Measurements from ENCODE around the gene LIN37. TPM values are rescaled to one million over a fixed set of nuclear protein-coding genes. Genes with fewer than 3 reads are reported as not detected.

The LIN37 gene
- total and polyA plus RNA-seq, 2 of the 13 experiments (the other 11 are each of a cell fraction or from before 2014, with no cell fraction given): 6.3 to 8.7 TPM

DNA sequence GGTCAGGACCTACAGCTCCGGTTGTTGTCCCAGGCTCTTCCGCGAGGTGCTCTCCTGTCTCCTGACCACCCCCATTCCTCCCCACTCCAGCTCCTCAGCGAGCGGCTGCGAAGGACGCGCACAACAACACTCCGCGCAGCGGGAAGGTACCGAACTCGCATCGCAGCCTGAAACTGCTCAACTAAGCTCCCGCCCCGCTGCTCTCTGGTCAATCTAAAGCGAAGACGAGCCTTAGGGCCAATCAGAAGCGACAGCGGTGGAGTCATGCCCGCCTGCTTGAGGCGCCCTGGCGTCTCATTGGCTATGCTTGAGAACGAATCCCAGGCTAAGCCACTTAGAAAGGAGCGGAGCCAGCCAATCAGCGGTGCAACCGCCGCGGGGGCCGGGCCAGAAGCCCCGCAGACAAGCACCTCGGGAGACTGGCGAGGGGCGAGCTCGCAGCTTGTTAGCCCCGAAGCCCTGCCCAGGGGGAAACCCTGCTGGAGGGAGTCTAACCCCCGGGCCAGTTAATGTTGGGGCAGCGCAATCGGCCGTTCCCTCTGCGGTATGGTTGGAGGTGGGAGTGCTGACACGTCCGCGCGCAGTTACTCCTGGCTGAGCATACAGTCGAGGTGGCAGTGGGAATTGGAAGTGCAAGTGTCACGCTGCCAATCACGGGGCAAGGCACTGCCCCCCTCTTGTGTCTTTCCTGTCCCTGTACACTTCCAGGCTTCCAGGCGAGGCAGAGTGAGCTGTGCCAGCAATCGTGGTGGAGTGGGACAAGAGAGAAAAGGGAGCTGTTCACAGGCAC, 46.0 kb upstream of the LIN37 start (continued):
- TF ChIP-seq, protein P1, sequence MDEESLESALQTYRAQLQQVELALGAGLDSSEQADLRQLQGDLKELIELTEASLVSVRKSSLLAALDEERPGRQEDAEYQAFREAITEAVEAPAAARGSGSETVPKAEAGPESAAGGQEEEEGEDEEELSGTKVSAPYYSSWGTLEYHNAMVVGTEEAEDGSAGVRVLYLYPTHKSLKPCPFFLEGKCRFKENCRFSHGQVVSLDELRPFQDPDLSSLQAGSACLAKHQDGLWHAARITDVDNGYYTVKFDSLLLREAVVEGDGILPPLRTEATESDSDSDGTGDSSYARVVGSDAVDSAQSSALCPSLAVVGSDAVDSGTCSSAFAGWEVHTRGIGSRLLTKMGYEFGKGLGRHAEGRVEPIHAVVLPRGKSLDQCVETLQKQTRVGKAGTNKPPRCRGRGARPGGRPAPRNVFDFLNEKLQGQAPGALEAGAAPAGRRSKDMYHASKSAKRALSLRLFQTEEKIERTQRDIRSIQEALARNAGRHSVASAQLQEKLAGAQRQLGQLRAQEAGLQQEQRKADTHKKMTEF (CRISPR knock-in tag; IDR thresholded peaks at IDR 0.05): peak; percentile 43
- TF ChIP-seq MYC (CRISPR knock-in tag; IDR thresholded peaks at IDR 0.05; ENCODE audit: borderline replicate concordance) (peak; percentile 23; the same call in 1 of the 2 replicates), RBAK (CRISPR knock-in tag; IDR thresholded peaks at IDR 0.05) (no peak), ZNF558 (CRISPR knock-in tag; IDR thresholded peaks at IDR 0.05; ENCODE audit: borderline replicate concordance) (0 out of 2 replicates have a peak, but pooled peaks have one; percentile 64), ZNF430 (CRISPR knock-in tag; IDR thresholded peaks at IDR 0.05) (peak; percentile 63; the same call in 1 of the 2 replicates), ZNF766 (CRISPR knock-in tag; IDR thresholded peaks at IDR 0.05; ENCODE audit: borderline replicate concordance) (no peak), RFXAP (CRISPR knock-in tag; IDR thresholded peaks at IDR 0.05; ENCODE audit: borderline replicate concordance) (peak; percentile 63; the same call in 1 of the 2 replicates), NFYB (CRISPR knock-in tag; IDR thresholded peaks at IDR 0.05) (peak; percentile 100), ZNF317 (CRISPR knock-in tag; IDR thresholded peaks at IDR 0.05) (0 out of 2 replicates have a peak, but pooled peaks have one; percentile 55), ZNF816 (CRISPR knock-in tag; IDR thresholded peaks at IDR 0.05; ENCODE audit: borderline replicate concordance) (no peak), POLR2G (IDR thresholded peaks at IDR 0.05; ENCODE audit: low read depth, low read length) (peak; percentile 56), ZNF749 (CRISPR knock-in tag; IDR thresholded peaks at IDR 0.05; ENCODE audit: borderline replicate concordance) (no peak), CREB1 (IDR thresholded peaks at IDR 0.05) (peak; percentile 80), CREB1 (CRISPR knock-in tag; IDR thresholded peaks at IDR 0.05) (peak; percentile 84), SMAD3 (CRISPR knock-in tag; IDR thresholded peaks at IDR 0.05) (peak; percentile 55; the same call in 1 of the 2 replicates)
- TF ChIP-seq, protein P2, sequence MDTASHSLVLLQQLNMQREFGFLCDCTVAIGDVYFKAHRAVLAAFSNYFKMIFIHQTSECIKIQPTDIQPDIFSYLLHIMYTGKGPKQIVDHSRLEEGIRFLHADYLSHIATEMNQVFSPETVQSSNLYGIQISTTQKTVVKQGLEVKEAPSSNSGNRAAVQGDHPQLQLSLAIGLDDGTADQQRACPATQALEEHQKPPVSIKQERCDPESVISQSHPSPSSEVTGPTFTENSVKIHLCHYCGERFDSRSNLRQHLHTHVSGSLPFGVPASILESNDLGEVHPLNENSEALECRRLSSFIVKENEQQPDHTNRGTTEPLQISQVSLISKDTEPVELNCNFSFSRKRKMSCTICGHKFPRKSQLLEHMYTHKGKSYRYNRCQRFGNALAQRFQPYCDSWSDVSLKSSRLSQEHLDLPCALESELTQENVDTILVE (CRISPR knock-in tag; IDR thresholded peaks at IDR 0.05): no peak
- TF ChIP-seq, protein P3, sequence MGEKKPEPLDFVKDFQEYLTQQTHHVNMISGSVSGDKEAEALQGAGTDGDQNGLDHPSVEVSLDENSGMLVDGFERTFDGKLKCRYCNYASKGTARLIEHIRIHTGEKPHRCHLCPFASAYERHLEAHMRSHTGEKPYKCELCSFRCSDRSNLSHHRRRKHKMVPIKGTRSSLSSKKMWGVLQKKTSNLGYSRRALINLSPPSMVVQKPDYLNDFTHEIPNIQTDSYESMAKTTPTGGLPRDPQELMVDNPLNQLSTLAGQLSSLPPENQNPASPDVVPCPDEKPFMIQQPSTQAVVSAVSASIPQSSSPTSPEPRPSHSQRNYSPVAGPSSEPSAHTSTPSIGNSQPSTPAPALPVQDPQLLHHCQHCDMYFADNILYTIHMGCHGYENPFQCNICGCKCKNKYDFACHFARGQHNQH (CRISPR knock-in tag; IDR thresholded peaks at IDR 0.05): 0 out of 2 replicates have a peak, but pooled peaks have one; percentile 17
- TF ChIP-seq, protein P4, sequence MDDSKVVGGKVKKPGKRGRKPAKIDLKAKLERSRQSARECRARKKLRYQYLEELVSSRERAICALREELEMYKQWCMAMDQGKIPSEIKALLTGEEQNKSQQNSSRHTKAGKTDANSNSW (CRISPR knock-in tag; IDR thresholded peaks at IDR 0.05; ENCODE audit: borderline replicate concordance): no peak
- TF ChIP-seq, protein P5, sequence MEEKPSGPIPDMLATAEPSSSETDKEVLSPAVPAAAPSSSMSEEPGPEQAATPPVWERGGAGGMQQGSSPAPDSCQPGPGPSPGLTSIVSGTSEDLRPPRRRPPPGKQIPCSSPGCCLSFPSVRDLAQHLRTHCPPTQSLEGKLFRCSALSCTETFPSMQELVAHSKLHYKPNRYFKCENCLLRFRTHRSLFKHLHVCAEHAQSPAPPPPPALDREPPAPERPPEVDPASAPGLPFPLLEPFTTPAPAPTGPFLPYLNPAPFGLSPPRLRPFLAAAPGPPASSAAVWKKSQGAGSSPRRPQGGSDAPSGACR (CRISPR knock-in tag; IDR thresholded peaks at IDR 0.05): peak; percentile 36; the same call in 1 of the 2 replicates
- TF ChIP-seq, protein P6, sequence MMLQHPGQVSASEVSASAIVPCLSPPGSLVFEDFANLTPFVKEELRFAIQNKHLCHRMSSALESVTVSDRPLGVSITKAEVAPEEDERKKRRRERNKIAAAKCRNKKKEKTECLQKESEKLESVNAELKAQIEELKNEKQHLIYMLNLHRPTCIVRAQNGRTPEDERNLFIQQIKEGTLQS (CRISPR knock-in tag; IDR thresholded peaks at IDR 0.05): no peak
- TF ChIP-seq, protein P7, sequence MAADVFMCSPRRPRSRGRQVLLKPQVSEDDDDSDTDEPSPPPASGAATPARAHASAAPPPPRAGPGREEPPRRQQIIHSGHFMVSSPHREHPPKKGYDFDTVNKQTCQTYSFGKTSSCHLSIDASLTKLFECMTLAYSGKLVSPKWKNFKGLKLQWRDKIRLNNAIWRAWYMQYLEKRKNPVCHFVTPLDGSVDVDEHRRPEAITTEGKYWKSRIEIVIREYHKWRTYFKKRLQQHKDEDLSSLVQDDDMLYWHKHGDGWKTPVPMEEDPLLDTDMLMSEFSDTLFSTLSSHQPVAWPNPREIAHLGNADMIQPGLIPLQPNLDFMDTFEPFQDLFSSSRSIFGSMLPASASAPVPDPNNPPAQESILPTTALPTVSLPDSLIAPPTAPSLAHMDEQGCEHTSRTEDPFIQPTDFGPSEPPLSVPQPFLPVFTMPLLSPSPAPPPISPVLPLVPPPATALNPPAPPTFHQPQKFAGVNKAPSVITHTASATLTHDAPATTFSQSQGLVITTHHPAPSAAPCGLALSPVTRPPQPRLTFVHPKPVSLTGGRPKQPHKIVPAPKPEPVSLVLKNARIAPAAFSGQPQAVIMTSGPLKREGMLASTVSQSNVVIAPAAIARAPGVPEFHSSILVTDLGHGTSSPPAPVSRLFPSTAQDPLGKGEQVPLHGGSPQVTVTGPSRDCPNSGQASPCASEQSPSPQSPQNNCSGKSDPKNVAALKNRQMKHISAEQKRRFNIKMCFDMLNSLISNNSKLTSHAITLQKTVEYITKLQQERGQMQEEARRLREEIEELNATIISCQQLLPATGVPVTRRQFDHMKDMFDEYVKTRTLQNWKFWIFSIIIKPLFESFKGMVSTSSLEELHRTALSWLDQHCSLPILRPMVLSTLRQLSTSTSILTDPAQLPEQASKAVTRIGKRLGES (CRISPR knock-in tag; IDR thresholded peaks at IDR 0.05; ENCODE audit: borderline replicate concordance): no peak
